ENCODE data around the gene TIMM13.

Gene TIMM13

DNA sequence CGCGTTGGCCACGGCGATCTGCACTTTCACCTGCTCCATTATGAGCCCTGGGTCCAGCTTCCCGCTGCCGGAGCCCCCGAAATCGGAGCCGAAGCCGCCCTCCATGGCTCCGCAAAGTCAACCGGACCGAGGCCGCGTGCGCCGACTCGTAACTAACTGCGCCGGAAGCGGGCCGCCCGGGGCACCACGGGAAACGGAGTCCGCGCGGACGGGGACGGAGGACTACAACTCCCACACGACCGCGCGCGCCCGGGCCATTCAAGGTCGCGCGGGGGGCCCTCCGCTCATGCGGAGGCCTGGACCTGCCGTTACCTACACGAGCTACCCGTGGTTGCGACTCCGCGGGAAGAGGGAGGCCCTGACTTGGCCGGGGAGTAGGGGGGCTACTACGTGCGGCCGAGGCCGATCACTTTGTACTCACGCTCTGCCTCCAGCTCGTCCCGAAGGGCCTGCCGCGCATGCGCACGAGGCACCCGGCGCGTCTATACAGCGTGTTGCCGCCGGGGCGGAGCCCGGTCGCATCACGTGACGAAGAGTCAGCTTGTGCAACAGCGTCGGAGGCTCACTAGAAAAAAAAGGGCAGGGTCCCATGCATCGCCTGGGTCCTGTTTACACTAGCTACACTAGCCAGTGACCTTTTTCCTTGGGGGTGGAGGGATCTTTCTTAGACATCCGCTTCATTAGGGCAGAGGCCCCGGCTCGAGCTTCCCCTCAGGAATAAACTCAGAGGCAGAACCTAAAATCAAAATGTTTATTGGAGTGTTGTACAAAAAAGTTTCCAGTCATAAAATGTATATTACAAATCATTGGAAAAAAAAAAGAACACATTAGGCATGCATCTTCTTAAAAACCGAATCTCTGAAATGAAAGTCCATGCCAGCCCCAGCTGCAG, at the start of gene TIMM13:
Gene TIMM13, minus strand, starts transcription at position 158 of the 892 bp plus-strand sequence. Its CDS starts 53 bp downstream, at position 105.
- Histone ChIP-seq H3K27me3 (ENCODE audit: control insufficient read depth, insufficient read depth, low read length) (no peaks in the 10 kb centered on the region), H2AFZ (peak within 1 kb of the TSS; percentile 88), H3K9me3 (ENCODE audit: control insufficient read depth, low read length) (no peaks in the 10 kb centered on the region), H3K79me2 (peaks cover 22% of the 10 kb centered on the region), H3K9ac (peak within 1 kb of the TSS; percentile 82), H3K4me1 (peaks cover 6% of the 10 kb centered on the region), H3K4me2 (ENCODE audit: low read length) (peak within 1 kb of the TSS; percentile 93), H3K4me3 (ENCODE audit: low read depth, low read length) (peak within 1 kb of the TSS; percentile 99), H3K36me3 (ENCODE audit: control insufficient read depth, insufficient read depth, low read length) (no peaks in the 10 kb centered on the region), H3K27ac (peak within 1 kb of the TSS; percentile 97)
- TF ChIP-seq CTCF (IDR thresholded peaks at IDR 0.05), result no peak

GRCh38 chr19:2476451-2477140, 49.2 kb upstream of the TIMM13 start:
- Histone ChIP-seq H3K4me3 (ENCODE audit: low read depth, low read length) (peak overlapping the region; percentile 94), H3K4me1 (peaks cover 13% of the 10 kb centered on the region), H3K4me2 (ENCODE audit: low read length) (peak overlapping the region; percentile 80), H3K27ac (peak overlapping the region; percentile 93), H3K79me2 (peaks cover 6% of the 10 kb centered on the region), H3K36me3 (ENCODE audit: control insufficient read depth, insufficient read depth, low read length) (no peaks in the 10 kb centered on the region), H2AFZ (peak overlapping the region; percentile 1), H3K9ac (peak overlapping the region; percentile 87), H3K9me3 (ENCODE audit: control insufficient read depth, low read length) (no peaks in the 10 kb centered on the region), H3K27me3 (ENCODE audit: control insufficient read depth, insufficient read depth, low read length) (no peaks in the 10 kb centered on the region)
- TF ChIP-seq CTCF (IDR thresholded peaks at IDR 0.05), result no peak

GRCh38 chr19:2475702-2476450, 48.5 kb upstream of the TIMM13 start, which contains the start of gene GADD45B:
Gene GADD45B (plus strand): TSS chr19:2476127. CDS start chr19:2476359, 232 bp downstream.
- Histone ChIP-seq H3K27ac (peak within 1 kb of the TSS; percentile 93), H3K4me2 (ENCODE audit: low read length) (peak within 1 kb of the TSS; percentile 82), H3K4me1 (peaks cover 13% of the 10 kb centered on the region), H2AFZ (peak within 1 kb of the TSS; percentile 67), H3K9me3 (ENCODE audit: control insufficient read depth, low read length) (no peaks in the 10 kb centered on the region), H3K79me2 (peaks cover 6% of the 10 kb centered on the region), H3K4me3 (ENCODE audit: low read depth, low read length) (peak within 1 kb of the TSS; percentile 94), H3K27me3 (ENCODE audit: control insufficient read depth, insufficient read depth, low read length) (no peaks in the 10 kb centered on the region), H3K36me3 (ENCODE audit: control insufficient read depth, insufficient read depth, low read length) (no peaks in the 10 kb centered on the region), H3K9ac (peak within 1 kb of the TSS; percentile 87)
- peak; percentile 29 for TF ChIP-seq CTCF (IDR thresholded peaks at IDR 0.05)

DNA sequence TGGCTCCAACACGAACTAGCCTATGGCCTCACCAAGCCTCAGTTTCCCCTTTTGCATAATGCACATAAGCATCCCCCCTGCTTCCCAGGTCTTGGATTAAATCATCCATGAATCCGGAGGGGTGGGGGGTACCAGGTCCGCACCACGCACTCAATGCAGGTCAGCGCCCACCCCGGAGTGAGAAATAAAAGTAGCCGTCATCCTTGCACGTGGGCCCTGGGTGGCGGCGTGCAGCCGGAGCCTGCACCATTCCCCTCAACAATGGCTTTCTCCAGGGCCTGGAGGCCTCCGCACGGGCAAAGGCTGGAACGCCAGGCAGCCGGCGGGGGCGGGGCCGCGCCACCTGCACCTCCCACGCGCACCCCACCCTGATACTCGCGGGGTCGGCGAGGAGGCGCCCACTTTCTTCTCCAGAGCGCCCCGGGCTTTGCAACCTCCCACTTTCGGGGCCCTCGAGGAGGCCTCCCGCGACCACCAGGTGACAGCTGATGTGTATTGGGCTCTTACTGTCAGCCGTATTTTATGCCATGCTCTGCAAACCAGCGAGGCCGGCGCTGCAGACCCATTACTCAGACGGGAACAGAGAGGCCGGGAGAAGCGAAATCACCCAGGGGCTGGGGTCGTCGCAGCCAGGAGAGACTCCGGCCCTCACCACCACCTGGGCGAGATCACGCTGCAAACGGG, 47.8 kb upstream of the TIMM13 start:
- TF ChIP-seq CTCF (IDR thresholded peaks at IDR 0.05), result no peak
- peak overlapping the region; percentile 93 for H3K27ac ChIP-seq
- H3K36me3 ChIP-seq (ENCODE audit: control insufficient read depth, insufficient read depth, low read length), result no peaks in the 10 kb centered on the region
- H2AFZ ChIP-seq, result peak overlapping the region; percentile 67
- H3K4me3 ChIP-seq (ENCODE audit: low read depth, low read length), result peak overlapping the region; percentile 94
- H3K79me2 ChIP-seq, result peaks cover 6% of the 10 kb centered on the region
- peaks cover 13% of the 10 kb centered on the region for H3K4me1 ChIP-seq
- H3K4me2 ChIP-seq (ENCODE audit: low read length), result peak overlapping the region; percentile 82
- no peaks in the 10 kb centered on the region for H3K9me3 ChIP-seq (ENCODE audit: control insufficient read depth, low read length)
- H3K27me3 ChIP-seq (ENCODE audit: control insufficient read depth, insufficient read depth, low read length), result no peaks in the 10 kb centered on the region
- peak overlapping the region; percentile 1 for H3K9ac ChIP-seq
